Activated CD4-positive, CD25-positive, alpha-beta regulatory T cell treated with anti-CD3 and anti-CD28 coated beads, Interleukin-2, amount 50 U/mL, for 72 hours (primary cell): ENCODE results near the gene PRMT7.

Experiments
- DNase-seq: peaks from one replicate; pipeline ENCODE4 v3.0.0; 2021

PRMT7 gene

GRCh38 chr16:68367030-68367429 is 56.2 kb downstream of the PRMT7 start:
- peak; percentile 45 for DNase-seq

DNA sequence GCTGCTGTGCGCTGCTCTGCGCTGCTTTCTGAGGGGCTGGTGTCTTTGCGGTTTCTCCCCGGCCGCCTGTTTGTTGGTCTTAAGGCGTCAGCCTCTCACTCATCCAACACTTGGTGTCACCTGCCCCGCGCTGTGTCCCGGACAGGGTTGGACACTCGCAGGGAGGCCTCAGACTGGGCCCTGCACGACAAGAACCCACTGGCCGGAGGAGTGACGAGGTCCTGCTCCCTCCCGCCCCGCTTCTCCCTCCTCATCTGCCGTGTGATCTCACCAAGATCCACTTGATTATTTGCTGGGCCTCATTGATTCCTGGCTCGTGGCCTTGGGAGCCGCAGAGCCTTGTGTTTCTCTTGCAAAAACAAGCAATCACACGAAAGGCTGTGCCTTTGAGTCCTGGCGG is 56.6 kb downstream of the PRMT7 start:
- DNase-seq, result no peak

DNA sequence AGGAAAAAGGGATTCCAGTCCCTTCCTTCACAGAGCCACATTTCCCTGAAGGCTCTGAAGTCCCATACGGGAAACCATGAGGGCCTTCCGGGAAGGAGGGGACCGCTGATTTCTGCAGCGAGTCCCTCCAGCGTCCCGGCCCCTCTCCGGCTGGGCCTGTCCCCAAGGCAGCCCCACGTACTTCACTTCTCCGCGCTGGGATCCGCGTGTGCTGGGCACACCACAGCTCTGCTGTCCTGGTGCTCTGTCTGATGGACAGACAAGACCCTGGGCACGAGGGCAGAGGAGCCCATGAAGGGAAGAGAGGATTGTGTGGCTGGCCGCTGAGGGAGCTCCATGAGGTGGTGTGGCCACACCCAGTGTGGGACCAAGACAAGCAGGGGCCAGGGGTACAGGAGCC is 57.1 kb downstream of the PRMT7 start:
- no peak for DNase-seq

GRCh38 chr16:68368301-68368888 is 57.6 kb downstream of the PRMT7 start:
- no peak for DNase-seq

- no peak for DNase-seq
Observed at GRCh38 chr16:68369168-68369567, 58.3 kb downstream of the PRMT7 start.

DNA sequence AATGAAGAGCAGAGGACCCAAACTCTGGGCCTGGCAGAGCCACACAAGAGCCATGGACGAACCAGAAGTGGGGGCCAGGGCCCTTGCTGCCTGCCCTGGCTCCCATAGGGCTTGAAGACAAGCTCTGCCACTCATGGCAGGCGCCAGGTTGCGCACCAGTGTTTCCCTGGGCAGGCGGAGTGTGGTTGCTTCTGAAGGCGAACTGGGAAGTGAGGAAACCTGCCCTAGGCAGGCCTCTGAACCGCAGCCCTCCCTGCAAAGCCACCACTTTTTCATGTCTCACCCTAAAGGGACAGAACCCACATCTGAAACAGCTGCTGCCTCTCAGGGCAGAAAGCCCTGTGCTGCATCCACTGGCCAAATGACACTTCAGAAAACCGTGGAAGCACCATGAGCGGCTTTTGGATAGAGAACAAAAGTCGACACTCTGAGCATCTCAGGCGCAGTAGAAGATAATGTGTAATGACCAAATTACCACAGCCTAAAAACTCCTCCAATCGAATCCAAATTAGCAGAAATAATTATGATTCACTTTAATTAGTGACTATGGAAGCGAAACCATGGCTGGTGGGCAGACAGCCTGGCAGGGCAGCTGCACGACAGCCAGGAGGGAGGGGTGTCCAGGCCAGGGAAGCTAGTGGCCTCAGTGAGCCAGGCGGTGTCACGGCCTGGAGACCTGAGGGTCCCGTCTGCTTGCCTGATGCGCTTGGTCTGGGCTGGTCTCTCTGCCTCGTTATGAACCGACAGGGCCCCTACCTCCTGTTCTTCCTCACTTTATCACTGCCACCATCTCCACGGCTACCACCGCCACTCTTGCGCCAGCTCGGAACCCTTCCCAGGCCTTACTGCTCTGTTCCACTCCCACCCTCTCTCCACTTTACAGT is 59.1 kb downstream of the PRMT7 start:
- DNase-seq, result peak; percentile 46

- DNase-seq, result peak; percentile 48
Observed at GRCh38 chr16:68370581-68371275, 59.9 kb downstream of the PRMT7 start.

- DNase-seq, result no peak
Observed at GRCh38 chr16:68371276-68371651, 60.4 kb downstream of the PRMT7 start.

DNA sequence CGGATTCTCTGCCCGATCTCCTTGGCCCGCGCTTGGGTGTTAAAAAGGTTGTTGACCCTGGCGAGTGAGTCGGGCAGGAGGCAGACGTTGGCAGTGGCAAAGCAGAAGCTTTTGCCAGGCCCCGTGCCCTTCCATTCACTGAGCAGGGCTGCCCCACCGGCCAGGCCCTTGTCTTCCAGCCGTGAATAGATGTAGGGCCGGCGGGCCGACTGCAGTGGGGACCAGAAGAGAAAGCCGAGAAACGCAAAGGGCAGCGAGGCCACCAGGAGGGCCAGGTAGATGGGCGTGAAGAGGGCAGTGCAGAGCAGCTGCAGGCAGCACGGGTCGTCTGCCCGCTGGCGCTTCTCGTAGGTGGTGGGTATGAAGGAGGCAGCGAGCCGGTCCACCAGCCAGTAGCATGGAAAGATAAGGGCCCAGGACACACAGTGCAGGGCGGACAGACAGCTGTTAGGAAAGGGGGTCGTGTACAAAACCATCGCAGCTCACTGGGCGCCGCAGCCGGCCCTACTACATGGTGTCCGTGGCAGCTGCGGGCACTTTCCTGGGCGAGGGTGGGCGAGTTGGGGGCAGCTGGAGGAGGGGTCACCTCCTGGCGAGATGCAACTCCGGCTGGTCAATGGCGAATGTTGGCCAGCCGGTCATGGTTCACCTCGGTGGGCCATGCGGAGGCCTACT is 61.0 kb downstream of the PRMT7 start:
- DNase-seq, result no peak

DNA sequence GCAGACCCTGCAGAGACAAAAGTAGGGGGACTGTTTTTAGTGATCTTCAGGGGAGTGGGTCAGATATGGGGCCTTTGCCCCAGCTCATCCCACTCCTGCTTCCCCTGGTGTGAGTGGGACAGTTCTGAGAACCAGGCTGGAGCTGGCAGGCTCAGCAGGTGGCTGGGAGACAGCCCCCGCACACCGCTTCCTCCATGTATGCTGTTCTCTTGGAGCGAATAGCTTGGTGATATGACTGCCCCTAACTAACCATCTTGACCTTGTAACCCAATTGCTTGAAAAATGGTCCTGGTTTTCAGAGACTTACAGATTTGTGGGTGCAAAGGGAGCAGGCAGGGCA is 61.5 kb downstream of the PRMT7 start:
- DNase-seq, result no peak

GRCh38 chr16:68372806-68373205 is 62.0 kb downstream of the PRMT7 start:
- no peak for DNase-seq

- DNase-seq, result no peak
Observed at GRCh38 chr16:68373528-68374245, 62.9 kb downstream of the PRMT7 start.

DNA sequence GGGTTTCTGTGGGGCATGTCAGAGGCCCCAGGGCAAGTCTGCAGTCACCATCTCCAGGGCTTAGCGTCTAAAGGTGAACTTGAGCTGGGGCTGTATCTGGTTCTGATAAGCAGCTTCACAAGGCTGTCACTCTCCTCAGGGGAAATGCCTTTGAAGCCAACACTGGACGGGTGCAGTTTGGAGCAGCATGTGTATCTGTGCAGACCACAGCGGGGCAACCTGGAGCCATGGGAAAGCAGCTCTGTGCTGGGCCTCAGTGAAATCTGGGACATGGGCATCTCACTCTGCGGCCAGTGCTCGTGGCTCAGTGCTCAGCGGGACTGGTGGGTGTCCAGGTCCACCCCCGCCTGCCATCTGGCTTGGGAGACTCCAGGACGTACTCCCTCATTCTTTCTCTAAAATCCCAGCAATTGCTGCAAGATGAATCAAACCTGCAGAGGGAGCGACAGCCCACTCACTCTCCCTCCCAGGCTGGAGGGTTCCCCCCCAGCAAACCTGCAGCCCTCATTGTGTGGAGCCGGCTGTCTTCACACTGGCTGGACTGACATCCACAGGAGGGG is 63.5 kb downstream of the PRMT7 start:
- DNase-seq, result no peak

DNA sequence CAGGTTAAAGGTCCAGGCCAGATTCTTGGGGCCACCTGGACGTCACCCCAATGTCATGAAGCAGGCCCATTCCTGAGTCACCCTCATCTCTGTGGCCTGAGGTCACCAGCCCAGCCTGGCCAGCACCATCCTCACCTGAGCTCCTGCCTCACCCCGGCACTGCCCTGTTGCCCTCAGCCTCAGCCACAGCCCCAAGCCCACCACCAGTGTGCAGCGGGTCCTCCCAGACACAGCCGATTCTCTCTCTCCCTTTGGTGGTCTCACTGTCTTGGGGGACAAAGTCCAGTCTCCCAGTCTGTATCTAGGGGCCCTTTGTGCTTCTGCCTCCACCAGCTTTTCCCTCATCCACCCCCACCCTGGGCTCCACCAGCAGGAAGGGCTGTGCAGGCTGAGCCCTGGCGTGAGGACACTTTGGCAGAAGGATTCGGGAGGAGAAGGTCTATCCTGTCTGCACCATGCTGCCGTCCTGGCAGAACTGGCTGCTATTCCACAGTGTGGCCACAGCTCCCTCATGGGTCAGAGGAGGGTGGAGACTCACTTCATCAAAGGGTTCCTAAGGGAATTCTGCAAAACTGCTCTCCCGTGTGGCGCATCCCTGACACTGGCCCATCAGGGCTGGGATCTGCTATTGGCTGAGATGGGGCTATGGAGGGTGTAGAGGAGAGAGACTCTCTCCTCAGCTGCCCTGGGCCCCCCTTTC is 64.3 kb downstream of the PRMT7 start:
- DNase-seq, result no peak

DNA sequence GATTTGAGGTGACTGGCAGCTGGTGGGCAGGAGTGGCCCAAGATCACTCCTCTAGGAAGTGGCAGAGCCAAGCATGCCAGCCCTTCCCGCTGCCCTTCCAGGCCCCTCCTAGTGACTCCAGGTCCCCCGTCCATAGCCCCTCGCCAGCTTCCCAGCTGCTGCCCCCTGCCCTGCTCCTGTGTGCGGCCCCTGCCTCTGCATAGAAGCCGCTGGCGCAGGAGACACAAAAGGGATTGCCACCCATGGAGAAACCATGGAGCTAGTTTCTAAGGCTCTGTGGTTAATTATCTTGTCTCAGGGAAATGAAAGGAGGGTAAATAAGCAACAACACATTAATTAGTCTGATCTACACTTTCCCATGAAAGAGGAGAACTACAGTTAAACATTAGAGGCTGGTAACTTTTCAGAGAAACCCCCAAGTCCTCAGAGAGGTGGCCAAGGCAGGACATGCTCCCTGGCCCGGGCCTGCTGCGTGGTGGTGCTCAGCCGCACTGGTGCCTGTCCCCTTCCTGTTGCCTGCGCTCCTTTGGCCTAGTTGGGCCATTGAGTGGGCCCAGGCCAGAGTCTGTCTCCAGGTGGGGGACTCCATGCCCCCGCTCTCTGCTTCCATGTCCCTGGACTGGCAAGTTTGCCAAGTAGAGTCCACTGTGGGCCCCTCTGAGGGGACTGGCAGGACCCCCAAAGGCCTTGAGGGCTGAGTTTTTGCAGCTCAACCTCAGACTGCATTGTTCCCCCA is 65.2 kb downstream of the PRMT7 start:
- DNase-seq, result no peak

DNA sequence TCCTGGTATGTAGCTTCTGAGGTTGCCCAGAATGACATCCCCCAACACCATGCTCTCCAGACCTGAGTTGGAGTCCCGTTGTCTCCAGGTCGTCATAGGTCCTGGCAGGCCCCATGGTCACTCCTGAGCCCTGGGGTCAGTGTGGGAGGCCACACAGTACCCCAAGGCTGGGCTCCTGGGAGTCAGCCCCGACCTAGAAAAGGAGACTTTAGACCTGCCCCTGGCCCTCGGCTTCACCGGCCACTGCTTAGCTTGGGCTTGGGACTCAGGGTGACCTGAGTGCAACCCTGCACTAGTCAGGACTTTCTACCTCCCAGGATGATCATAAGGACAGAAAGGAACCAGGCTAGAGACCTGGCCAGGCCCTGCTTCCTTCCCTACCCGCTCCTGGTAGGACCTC is 65.8 kb downstream of the PRMT7 start:
- DNase-seq, result no peak

GRCh38 chr16:68377221-68377620 is 66.4 kb downstream of the PRMT7 start:
- DNase-seq, result no peak

DNA sequence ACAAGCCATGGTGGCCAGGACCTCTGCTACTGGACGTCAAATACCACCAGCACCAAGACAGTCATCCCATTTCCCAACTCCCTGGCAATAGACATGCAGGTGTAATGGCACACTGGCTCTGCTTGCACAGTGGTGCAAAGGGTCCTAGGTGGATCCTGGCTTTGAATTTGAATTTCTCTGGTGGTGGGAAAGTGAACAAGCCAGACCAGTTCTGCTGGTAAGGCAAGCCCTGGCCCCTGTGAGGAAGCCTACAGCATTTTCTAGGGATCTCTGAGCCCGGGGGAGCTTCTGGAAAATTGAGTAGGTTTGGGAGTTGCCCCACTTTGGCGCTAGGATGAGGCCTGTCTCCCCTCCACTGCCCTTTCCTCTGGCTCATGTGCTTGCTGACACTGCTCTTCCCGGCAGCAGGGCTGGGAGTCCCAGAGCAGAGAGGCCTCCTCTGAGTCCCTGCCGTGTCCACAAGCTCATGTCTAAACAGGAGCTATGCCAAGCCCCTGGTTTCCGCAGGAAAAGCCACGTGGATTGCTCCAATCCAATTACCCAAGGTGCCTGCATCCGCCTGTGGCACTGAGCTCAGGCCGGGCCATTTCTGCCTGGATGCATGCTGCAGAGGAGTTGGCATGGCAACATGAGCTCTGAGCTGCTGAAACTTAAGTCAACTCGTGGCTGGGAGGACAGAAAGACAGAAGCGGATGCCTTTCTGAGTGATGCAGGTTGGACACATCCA is 67.0 kb downstream of the PRMT7 start:
- DNase-seq, result no peak

DNA sequence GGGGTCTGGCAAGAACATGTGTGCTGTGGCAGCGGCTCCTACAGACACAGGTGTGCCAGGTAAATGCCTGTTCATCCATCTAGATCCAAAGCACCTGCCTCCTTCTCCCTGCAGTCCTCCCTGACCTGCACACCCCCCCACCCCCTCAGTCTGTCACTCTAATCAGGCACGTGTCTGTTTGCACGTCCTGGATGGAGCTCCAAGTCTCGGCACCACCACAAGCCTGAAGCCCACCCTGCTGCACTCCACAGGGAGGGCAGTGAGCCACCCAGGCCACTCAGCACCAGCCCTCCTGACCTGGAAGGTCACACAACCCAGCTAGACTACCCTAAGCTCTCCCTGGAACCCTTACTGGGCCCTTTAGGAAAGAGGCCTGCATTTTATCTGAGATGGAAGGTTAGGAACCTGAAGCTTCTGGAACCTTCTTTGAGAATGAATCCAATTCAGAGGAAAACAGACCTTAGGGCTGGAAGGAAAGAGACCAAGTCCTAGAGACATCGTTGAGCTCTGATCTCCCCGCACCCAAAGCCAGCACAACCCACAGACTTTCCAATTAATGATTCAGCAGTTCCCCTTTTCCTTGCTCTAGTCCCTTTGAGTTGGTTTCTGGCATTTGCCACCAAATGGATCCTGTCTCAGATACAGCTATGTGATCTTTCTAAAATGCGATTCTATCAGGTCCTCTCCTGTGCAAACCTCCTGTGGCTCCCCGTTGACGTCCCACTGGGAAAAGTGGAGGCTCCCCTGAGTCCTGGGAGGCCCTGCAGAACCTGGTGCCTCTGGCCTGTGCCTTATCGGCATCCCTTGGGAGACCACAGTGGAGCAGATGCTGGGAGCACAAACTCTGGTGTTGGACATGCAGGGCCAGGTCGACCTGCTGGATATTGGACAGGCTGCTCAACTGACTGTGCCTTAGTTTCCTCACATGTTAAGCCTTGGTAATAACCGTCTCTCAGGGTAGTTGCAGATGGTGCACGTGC is 67.9 kb downstream of the PRMT7 start:
- DNase-seq, result no peak
